ENCODE data around the gene ADAM12.

- TF ChIP-seq CTCF (conservative IDR thresholded peaks at IDR 0.05) (no peak), EZH2 (IDR thresholded peaks at IDR 0.05; ENCODE audit: low read depth) (no peak)
Observed at GRCh38 chr10:126387931-126388911, at the start of gene ADAM12.
